WTC11 (cell line): ENCODE data around the gene LRP3.

Experiments used
- AFF4 ChIP-seq: sonication (generic); formaldehyde crosslinking; IDR thresholded peaks from 2 replicates; pipeline ENCODE4 v1.8.1; 2023; ENCODE audit warnings: mild to moderate bottlenecking, missing genetic modification reagents, borderline replicate concordance
- AR ChIP-seq: fragments of 250-450 bp; sonication (Bioruptor Pico); IDR thresholded peaks from 2 replicates; pipeline ENCODE4 v1.9.0; 2021; ENCODE audit warnings: mild to moderate bottlenecking
- ARID4B ChIP-seq: sonication (generic); formaldehyde crosslinking; IDR thresholded peaks from 2 replicates; pipeline ENCODE4 v1.8.0; 2023; ENCODE audit warnings: missing genetic modification reagents, mild to moderate bottlenecking, borderline replicate concordance
- ATF3 ChIP-seq: sonication (generic); formaldehyde crosslinking; conservative IDR thresholded peaks from 2 replicates; pipeline ENCODE4 v1.8.1; 2022; ENCODE audit warnings: mild to moderate bottlenecking, missing genetic modification reagents
- ATF6 ChIP-seq: sonication (generic); formaldehyde crosslinking; IDR thresholded peaks from 2 replicates; pipeline ENCODE4 v1.8.1; 2023; ENCODE audit warnings: mild to moderate bottlenecking, missing genetic modification reagents
- CTCF ChIP-seq: fragments of 200-600 bp; IDR thresholded peaks from 2 replicates; pipeline ENCODE4 v1.8.0; 2022; ENCODE audit warnings: antibody characterized with exemption
- ESRRA ChIP-seq: sonication (generic); formaldehyde crosslinking; IDR thresholded peaks from 2 replicates; pipeline ENCODE4 v1.8.1; 2022; ENCODE audit warnings: mild to moderate bottlenecking, missing genetic modification reagents, borderline replicate concordance
- ETV6 ChIP-seq: sonication (generic); formaldehyde crosslinking; IDR thresholded peaks from 2 replicates; pipeline ENCODE4 v1.8.1; 2022; ENCODE audit warnings: mild to moderate bottlenecking, missing genetic modification reagents
- JUN ChIP-seq: sonication (generic); formaldehyde crosslinking; IDR thresholded peaks from 2 replicates; pipeline ENCODE4 v1.8.0; 2023; ENCODE audit warnings: mild to moderate bottlenecking, missing genetic modification reagents
- NFYB ChIP-seq: sonication (generic); formaldehyde crosslinking; conservative IDR thresholded peaks from 2 replicates; pipeline ENCODE4 v1.8.0; 2022; ENCODE audit warnings: low read depth, missing genetic modification reagents
- NR1H2 ChIP-seq: sonication (generic); formaldehyde crosslinking; IDR thresholded peaks from 2 replicates; pipeline ENCODE4 v1.9.0; 2021; ENCODE audit warnings: mild to moderate bottlenecking, moderate library complexity, missing genetic modification reagents
- NR3C1 ChIP-seq: sonication (generic); formaldehyde crosslinking; conservative IDR thresholded peaks from 2 replicates; pipeline ENCODE4 v1.8.1; 2023; ENCODE audit warnings: low read depth, mild to moderate bottlenecking, missing genetic modification reagents
- USF1 ChIP-seq: sonication (generic); formaldehyde crosslinking; IDR thresholded peaks from 2 replicates; pipeline ENCODE4 v1.8.0; 2022; ENCODE audit warnings: mild to moderate bottlenecking, missing genetic modification reagents
- ZNF121 ChIP-seq: sonication (generic); formaldehyde crosslinking; IDR thresholded peaks from 2 replicates; pipeline ENCODE4 v1.8.0; 2023; ENCODE audit warnings: missing genetic modification reagents

- no peak for TF ChIP-seq NR3C1
- no peak for TF ChIP-seq CTCF
- TF ChIP-seq NFYB (CRISPR knock-in tag): no peak
- no peak for TF ChIP-seq ATF3
- TF ChIP-seq ESRRA (CRISPR knock-in tag): no peak
- TF ChIP-seq ARID4B (CRISPR knock-in tag): no peak
- TF ChIP-seq NR1H2 (CRISPR knock-in tag): no peak
- no peak for TF ChIP-seq JUN
- TF ChIP-seq AR (CRISPR knock-in tag): no peak
- no peak for TF ChIP-seq USF1 (CRISPR knock-in tag)
- TF ChIP-seq AFF4 (CRISPR knock-in tag): no peak
- TF ChIP-seq ATF6 (CRISPR knock-in tag): no peak
- TF ChIP-seq ETV6 (CRISPR knock-in tag): no peak
- no peak for TF ChIP-seq ZNF121 (CRISPR knock-in tag)
Observed at GRCh38 chr19:33150852-33151518, 43.1 kb upstream of the LRP3 start.
